T-helper 2 cell treated with Interferon-gamma antibody and Interleukin-4, amounts not matched to agents 100 ng/mL and 5 ng/mL, for 36 hours (primary cell): ENCODE measurements around the gene ANTXR2. TPM values are rescaled to one million over a fixed set of nuclear protein-coding genes. Genes with fewer than 3 reads are reported as not detected.

Experiments used
- intact Hi-C: fragments of 100-400 bp; cut with micrococcal nuclease; formaldehyde crosslinking; loops from one replicate; pipeline ENCODE4 v1.15.1; 2023
- total RNA-seq: library from RNA; stranded (reverse); gene quantifications from 2 replicates; pipeline ENCODE4 v1.2.3, GENCODE V29; 2022

The ANTXR2 gene
- total RNA-seq, 1 donor from 2014 or later: 26.5 TPM

DNA sequence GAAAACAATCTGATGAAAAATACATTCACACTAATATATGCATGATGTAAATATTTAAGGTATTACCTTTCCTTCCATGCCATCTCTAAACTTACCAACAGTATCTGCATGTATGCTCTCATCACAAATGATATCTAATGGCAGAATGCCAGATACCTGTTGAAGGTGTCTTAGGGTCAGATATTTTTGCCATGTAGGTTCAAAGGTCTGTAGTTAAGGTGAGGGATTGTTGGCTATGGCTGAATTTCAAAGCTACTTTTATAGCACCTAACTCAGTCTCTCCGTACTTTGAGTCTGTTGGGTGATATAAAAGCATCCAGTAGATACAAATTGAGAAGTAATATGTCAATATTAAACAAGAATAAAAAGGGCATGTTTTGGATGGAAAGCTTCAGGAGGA lies 19.8 kb upstream of the ANTXR2 start:
- intact Hi-C loops: no loop called here

DNA sequence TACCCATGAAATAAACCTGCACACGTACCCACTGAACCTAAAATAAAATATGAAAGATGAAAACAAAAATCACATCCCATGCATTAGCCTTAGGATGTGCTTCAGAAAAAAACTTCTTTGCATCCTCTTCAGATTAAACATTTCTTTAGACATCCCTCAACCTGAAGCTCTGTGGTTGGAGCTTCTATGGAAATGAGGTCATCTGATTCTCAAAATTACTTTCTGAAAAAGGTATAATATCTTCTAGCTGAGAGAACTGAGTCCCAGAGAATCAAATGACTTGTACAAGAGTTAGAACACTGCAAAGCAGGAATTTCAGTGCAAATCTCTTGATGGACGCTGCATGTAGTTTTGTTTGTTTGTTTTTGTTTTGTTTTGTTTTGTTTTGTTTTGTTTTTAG lies 19.1 kb upstream of the ANTXR2 start:
- intact Hi-C loops: no loop called here

DNA sequence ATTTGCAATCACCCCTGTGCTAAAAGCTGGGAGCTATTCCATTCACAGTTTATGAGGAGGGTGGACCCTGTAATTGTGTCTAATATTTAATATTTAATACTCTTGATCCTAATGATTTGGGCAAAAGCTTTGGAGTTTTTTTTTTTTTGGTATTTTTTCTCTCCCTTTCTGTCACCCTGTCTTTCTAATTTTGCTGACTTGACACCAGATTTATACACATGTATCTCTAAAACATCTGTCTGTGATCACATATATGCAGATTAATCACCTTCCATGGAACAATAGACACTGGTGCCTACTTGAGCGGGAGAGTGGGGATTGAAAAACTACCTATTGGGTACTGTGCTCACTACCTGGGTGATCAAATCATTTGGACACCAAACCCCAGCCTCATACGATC lies 18.7 kb upstream of the ANTXR2 start:
- intact Hi-C loops: no loop called here

DNA sequence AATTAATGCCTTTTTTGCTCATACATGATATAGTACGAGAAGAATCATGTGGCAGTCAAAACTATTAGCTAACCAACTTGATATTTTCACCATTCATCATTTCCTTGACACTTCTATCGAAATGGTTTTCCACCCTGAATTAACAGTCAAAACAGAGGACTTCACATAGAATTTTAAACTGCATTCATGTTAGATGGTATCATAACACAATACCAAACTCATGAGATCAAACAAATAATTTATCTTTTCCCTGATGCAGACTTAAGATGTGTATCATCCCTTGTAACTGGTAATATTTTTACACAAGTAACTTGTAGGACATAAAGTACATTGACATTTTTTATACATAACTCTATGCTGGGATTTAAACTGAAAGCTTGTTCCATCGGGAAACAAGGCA lies 18.2 kb upstream of the ANTXR2 start:
- intact Hi-C loops: no loop called here

DNA sequence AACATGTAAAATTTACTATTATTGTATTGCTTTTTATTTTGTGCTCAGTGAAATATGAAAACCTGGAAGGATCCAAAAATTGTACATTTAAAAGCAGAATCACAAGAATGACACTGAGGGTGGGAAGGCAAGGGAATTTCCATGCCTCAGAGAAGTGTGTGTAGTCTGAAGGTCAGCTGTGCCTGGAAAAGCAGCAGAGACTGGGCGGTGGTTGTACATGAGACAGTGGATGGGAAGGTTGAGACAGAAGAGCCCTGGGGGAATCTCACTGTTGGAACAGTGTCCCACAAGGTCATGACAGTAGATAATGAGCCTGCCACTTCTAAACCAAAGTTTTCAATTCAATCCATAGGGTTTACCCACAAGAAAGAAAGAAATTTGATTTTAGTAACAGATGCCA lies 17.1 kb upstream of the ANTXR2 start:
- intact Hi-C loops: no loop called here

DNA sequence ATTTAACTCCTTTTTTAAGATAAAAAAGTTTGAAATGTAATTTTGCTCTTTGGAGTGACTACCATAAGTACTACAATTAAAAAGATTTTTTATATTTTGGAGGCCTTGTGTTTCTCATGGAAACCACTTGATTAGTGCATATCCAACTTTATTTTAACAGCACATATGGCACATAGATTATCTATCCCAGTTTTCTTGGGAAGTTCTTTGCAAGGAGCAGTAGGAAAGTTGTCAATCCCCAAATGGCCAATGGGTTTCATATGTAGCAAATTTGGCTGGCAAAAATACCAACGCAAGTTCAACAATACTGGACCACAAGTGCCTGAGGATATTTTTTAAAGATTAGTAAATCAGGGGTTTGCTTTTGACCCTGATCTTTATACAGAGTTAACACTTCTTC lies 15.4 kb upstream of the ANTXR2 start:
- intact Hi-C loops: no loop called here

DNA sequence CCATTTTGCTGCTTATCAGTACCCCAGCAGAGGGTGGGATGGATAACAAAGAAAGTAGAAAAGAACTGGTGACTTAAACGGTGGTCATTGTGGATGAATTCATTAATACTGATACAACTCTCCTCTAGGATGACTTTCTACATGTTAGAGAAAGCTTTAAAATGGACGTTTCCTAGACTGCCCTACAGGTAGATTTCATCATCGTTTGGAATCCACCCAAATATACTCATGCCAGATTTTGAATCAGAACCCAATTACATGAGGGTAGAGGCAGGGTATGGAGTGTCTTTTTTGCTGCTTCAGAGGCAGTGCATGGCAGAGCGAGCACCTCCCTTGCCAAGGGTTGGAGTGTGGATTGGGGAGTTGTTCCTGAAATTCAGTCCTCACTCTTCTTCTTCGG lies 13.3 kb upstream of the ANTXR2 start:
- intact Hi-C loops: no loop called here

DNA sequence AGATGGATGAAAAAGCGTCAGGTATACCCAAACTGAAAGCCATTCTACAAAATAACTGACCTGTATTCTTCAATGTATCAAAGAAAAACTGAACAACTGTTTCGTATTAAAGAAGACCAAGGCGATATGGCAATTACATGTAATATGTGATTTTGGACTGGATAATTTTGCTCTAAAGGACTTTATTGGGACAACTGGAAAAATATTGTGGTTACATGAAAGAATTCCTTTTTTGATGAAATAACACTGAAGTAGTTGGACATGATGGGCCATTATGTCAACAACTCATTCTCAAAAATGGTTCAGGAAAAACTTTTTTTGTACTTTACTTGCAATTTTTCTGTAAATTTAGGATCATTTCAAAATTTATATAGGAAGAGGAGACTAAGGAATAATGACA lies 12.1 kb upstream of the ANTXR2 start:
- intact Hi-C loops: no loop called here

DNA sequence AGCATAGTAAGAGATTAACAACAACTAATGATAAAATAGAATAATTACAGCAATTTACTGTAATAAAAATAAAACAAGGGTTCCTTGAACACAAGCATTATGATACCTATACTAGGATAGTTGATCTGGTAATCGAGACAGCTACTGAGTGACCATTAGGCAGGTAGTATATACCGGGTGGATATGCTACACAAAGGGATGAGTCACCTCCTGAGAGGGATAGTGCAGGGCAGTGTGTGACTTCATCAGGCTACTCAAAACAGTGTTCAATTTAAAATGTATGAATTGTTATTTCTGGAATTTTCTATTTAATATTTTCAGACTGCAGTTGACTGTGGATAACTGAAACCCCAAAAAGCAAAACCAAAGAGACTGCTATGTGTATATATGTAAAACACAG lies 9.7 kb upstream of the ANTXR2 start:
- intact Hi-C loops: no loop called here

DNA sequence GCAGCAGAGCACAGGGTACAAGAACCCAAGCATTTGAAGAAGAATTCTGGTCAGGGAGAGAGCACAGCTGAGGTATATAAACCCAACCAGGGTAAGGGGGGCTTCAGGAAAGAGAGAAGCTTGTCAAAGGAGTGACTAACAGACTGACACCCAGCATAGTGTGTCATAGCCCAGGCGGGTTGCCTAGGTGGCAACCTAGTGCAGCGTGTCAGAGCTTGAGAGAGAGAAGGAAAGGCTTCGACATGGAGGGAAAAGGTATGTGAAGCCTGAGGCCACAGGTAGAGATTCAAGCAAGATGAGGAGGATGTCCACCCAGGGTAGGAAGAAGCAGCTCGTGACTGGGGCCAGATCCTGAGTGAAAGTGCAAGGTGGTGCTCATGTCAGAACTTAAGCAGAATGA lies 8.5 kb upstream of the ANTXR2 start:
- intact Hi-C loops: no loop called here

DNA sequence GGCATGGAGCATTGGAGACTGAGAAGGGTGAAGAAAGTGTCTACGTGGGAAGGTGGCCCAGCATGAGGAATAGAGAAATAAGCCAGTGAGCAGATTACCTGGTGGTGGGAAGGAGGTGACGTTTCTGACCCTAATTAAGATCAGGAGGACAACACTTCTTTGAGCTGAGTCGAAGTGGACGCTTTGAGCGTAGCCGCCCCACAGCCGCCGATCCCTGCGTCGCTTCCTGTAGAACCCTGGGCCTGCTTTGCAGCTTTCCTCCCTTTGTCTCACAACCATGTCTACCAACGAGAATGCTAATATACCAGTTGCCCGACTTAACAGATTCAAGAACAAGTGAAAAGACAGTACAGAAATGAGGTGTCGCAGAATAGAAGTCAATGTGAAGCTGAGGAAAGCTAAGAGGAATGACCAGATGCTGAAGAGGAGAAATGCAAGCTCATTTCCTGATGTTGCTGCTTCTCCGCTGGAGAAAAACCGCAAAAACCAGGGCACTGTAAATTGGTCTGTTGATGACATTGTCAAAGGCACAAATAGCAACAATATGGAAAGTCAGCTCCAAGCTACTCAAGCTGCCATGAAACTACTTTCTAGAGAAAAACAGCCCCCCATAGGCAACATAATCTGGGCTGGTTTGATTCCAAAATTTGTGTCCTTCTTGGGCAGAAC lies 6.4 kb upstream of the ANTXR2 start:
- intact Hi-C loops: no loop called here

DNA sequence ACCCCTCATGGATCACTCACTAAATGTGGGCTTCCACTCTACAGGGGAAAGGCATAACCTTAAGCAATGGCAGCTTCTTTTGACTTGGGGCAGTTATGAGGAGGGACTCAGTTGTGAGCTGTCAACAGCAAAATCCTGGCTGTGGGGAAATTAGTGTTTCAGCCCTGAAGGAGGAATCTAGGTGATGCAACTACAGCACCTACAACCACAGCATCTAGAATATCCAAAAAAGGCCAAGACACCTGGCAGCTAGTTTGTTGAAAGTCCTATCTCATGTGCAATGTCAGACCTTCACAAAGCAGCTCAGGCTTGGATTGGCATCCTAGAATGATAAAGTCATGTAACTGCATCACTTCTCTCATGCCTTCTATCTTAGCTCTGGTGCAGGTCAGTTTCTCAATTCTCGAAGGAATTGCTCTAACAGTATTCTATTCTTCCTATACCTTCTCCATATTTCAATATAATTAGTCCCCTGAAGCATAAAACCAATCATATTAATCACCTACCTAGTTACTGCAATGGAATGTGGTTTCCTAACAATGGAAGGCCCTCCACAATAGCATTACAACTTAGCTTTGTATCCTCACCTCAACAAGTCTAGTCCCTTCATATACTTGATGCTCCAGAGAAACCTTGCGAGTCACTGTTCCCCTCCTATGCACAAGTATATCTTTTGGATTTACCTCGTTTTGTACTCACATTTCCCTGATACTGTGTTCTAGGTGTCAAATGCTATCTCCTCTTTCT lies 5.5 kb upstream of the ANTXR2 start:
- intact Hi-C loops: no loop called here

DNA sequence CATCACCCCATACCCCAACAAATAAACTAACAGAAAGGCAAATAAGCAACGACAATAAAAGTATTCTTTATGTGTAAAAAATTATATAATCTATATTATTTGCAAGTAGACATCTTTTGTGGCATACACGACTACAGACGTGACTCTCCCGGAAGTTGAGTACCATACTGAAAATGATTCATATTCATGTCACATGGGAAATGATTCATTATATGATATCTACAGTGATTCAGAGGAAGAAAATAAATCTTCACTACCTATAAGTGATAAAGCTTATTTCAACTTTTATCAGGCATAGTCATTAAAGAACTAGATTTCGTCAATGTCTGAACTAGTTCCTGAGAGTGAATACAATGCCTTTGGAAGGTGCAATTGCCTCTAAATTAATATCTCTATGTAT lies 4.6 kb upstream of the ANTXR2 start:
- intact Hi-C loops: no loop called here

DNA sequence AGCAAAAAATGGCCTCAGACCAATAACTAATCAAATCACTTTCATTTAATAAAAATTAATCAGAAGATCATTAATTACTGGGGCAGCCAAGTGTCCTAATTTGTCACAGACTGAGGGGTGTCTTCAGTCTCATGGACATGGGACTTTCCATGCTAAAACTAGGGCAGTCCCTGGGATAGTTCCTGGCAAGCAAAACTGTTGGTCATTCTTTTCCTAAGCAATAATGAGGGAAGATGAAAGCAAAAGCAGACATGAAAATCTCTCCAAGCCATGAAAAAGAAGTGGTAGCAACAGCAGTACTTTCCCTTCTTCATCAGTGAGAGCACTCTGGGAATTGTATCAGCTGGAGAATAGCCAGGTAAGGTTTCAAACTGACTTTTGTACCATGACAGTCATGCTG lies 3.7 kb upstream of the ANTXR2 start:
- intact Hi-C loops: no loop called here

DNA sequence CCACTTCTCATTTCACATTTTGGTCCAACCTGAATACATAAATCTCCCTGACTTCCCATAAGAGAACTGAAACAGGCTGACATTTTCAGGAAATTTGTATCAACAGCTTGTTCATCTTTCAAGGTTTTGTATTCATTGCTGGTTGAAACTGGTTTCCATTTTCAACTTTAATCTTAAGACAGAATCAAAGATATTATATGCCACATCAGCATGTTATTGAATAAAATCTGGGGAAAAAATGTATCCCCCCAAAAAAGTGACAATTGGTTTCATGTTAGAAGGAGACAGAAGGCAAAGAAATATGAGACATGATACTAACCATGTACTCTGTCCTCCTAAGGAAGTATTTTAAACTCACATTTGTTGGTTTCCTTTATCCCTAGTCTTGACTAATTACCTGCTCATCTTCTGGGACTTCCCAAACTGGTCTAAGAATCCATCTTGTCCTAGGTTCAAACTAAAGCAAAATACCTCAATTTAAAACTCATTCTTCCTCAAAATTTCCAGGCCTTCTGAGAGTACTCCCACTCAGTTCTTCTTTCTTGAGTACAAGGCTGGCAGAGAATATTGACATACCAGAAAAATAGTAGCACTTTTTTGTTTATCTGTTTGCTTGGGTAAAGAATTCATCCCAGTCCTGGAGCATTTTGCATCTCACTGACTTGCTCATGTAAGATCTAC lies 3.1 kb upstream of the ANTXR2 start:
- intact Hi-C loops: no loop called here

DNA sequence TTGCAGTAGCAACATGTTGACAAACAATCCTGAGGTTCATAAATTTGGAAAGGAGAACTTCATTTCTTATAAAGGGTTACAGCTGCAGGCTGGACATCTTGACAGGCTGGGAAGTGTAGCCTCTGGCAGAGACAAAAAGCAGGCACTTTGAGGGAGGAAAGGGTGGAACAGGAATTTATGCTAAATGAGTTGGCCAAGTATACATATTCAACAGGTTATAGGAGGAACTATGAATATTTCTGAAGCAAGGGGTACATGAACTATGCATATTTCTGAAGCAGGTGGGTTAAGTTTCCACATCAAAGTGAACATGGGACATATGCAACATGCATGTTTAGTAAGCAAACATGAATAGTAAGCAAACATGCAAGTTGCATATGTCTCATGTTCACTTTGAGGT lies 1.6 kb upstream of the ANTXR2 start:
- intact Hi-C loops: loop anchor here (5.0 kb wide), 1 partner anchor 1297 kb away; the partner anchor contains the start of gene BMP2K

DNA sequence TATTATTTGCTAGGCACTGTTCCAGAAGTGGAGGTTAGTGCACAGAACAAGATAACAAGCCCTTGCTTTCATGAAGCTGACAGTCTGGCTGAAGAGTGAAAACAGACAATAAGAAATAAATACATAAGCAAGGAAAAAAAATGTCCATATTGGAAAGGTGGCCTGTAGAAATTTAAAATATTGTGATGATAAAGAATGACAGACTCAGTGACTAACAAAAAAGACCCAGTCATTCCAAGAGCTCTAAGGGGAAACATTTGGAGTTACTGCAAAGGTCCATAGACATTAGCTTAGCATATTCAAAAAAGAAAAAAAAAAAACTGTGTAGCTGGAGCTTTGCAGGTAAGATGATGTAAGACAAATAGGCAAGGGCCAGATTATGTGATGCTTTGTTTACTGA lies 1.0 kb upstream of the ANTXR2 start:
- intact Hi-C loops: loop anchor here (5.0 kb wide), 1 partner anchor 1297 kb away; the partner anchor contains the start of gene BMP2K

DNA sequence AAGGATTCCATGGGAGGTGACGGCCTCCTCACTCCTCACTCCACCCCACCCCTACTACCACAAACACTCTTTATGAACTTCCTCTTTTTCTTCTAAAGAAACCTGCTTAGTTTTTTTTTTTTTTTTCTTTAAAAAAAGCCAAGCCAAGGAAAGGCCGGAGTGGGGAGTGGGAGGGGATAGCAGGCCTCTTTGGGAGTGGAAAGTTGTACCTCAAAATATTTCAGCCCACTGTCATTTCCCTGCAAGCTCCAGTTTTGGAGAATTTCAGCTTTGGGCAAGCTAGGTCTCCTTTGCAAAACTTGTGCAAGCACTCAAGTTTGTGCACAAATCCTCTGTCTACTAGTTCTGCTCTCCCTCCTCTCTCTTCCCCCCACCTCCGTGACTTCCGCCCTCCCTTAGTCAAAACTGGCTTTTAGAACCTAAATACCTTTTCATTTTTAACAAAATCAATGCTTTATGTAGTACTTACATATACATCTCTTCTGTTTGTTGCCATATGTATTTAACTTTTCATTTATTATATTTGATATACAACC lies 512 bp upstream of the ANTXR2 start:
- intact Hi-C loops: loop anchor here (1.0 to 5.0 kb wide), 7 partner anchors 15 to 1296 kb away; partner anchors contain the start of gene BMP2K

DNA sequence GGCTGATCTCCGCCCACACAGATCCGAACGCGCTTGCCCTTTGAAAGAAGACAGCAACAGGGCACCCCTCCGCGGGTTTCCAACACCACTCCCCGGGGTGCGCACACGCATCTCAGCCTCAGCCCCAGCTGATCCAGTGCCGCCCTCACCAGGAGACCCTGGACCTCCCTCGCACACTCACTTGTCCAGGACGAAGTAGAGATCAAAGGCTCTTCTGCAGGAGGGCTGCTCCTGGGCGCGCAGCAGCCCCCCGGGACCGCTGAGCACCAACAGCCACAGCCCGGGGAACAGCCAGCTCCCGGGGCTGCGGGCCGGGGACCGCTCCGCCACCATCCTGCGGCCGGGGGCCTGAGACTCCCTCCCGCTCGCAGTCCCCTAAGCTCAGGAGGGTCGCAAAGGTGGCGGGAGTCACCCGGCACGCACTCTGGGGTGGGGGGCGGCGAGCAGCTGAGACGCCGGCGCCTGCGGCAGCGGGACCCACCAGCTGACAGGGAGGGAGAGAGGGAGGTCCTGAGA lies 743 bp downstream of the ANTXR2 start:
- intact Hi-C loops: loop anchor here (2.0 to 5.0 kb wide), 3 partner anchors 65 to 1295 kb away; partner anchors contain the start of gene BMP2K

DNA sequence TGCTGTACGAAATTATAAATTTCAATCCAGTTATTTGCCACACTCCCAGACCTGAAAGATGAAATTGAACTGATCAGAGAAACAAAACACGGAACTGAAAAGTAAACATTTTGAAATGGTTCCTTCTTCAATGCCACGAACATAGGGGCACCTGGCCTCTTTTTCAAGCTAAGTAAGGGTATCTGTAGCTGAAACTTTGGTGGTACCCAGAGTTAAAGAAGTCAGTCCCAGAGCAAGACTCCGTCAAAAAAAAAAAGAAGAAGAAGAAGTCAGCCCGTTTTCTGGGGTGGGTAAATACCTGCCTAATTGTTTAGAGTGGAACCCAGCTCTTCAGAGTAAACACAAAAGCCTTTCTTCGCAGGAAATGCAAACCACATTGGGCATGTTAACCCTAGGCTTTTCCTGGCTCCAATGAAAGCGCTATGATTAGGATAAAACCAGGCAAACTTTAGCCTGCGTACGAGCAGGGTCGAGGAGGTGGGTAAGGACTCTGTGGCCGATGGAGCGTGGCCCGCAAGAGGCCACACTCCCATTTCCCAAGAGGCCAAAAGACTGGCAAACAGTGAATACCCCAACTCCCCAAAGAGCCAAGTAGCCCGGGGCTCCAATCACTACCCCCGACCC lies 1.3 kb downstream of the ANTXR2 start:
- intact Hi-C loops: loop anchor here (2.0 to 5.0 kb wide), 3 partner anchors 65 to 1294 kb away; partner anchors contain the start of gene BMP2K
